HG03521 (cell line): ENCODE results near the gene DDX39B.
A peak's percentile ranks its signal among the peaks of the same experiment; 100 is the strongest.

Experiments
- ATAC-seq: cut with Tn5 transposase; IDR thresholded peaks from one replicate; pipeline ENCODE4 v1.9.1; 2021; ENCODE audit warnings: mild to moderate bottlenecking, moderate library complexity; ENCODE audit not compliant: unreplicated experiment

Gene DDX39B

GRCh38 chr6:31548544-31548873 is 6.7 kb upstream of the DDX39B start:
- no peak for ATAC-seq

GRCh38 chr6:31547727-31548543 is 6.1 kb upstream of the DDX39B start:
- no peak for ATAC-seq

- ATAC-seq = peak; percentile 63
These were observed 5.3 kb upstream of the DDX39B start, which contains the start of gene NFKBIL1 for GRCh38 chr6:31546958-31547726. TSS of gene NFKBIL1 (plus strand) at chr6:31547608. CDS start at chr6:31547695, 87 bp downstream.

- ATAC-seq = peak; percentile 43
These were observed 4.6 kb upstream of the DDX39B start, which contains the start of gene ATP6V1G2 for GRCh38 chr6:31546339-31546957. TSS of gene ATP6V1G2 (minus strand) at chr6:31546608. CDS start at chr6:31546559, 49 bp downstream.

GRCh38 chr6:31545291-31545690 is 3.5 kb upstream of the DDX39B start:
- no peak for ATAC-seq

- ATAC-seq = no peak
These were observed 2.9 kb upstream of the DDX39B start for GRCh38 chr6:31544676-31545075.

GRCh38 chr6:31543639-31544038 is 1.8 kb upstream of the DDX39B start:
- no peak for ATAC-seq

- ATAC-seq = no peak
These were observed 645 bp downstream of the DDX39B start for GRCh38 chr6:31541059-31541657.

- ATAC-seq = no peak
These were observed 1.2 kb downstream of the DDX39B start for GRCh38 chr6:31540640-31541039.

- no peak for ATAC-seq
These were observed 2.9 kb downstream of the DDX39B start for GRCh38 chr6:31538805-31539400.

- no peak for ATAC-seq
These were observed 6.1 kb downstream of the DDX39B start for GRCh38 chr6:31535538-31536324.

- no peak for ATAC-seq
These were observed 7.2 kb downstream of the DDX39B start for GRCh38 chr6:31534521-31535040.

- no peak for ATAC-seq
These were observed 7.8 kb downstream of the DDX39B start for GRCh38 chr6:31534011-31534410.

GRCh38 chr6:31533455-31533841 is 8.4 kb downstream of the DDX39B start:
- no peak for ATAC-seq

GRCh38 chr6:31532644-31533454 is 9.0 kb downstream of the DDX39B start:
- ATAC-seq = no peak

GRCh38 chr6:31531771-31532643 is 9.8 kb downstream of the DDX39B start:
- no peak for ATAC-seq

GRCh38 chr6:31531162-31531561 is 10.6 kb downstream of the DDX39B start:
- ATAC-seq = no peak

GRCh38 chr6:31530659-31531058 is 11.1 kb downstream of the DDX39B start:
- no peak for ATAC-seq
